ENCODE measurements around the gene GGT5.
"Not testable (repeated sequence)": the region's sequence is repeated elsewhere in the genome, so short reads cannot be mapped to it uniquely, and the experiment has no call there.

Gene GGT5

DNA sequence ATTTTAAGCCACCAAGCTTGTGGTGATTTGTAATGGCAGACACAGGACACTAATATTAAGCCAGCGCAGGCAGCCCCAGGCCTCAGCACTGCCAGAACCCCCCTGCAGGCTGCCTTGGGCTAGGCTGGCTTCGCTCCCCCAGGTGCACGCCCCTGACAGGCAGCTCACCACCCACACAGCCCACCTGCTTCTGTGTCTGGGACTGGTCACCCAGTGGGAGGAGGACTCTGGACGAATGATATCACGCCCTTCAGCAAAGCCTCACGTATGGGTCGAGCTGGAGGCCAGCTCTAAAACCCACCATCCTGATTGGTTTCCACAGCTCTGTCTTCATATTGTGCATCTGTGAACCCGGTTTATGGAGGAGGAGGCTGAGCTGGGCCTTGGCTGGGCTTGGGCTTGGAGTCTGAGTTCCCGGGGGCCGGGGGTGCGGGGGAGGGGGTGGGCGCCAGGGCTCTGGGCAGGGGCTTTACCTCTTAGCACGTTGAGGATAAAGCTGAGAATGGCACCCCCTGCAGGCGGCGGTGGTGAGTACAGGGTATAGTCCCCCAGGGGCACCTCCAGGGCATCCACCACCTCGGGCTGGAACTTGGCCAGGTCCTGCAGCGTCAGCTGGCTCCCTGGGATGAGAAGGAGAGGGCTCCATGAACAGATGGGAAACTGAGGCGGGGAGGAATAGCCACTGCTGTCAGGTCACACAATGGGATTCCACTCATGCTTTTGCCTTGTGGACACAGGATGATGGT is 13.8 kb downstream of the GGT5 start:
- DNase-seq = no peak

DNA sequence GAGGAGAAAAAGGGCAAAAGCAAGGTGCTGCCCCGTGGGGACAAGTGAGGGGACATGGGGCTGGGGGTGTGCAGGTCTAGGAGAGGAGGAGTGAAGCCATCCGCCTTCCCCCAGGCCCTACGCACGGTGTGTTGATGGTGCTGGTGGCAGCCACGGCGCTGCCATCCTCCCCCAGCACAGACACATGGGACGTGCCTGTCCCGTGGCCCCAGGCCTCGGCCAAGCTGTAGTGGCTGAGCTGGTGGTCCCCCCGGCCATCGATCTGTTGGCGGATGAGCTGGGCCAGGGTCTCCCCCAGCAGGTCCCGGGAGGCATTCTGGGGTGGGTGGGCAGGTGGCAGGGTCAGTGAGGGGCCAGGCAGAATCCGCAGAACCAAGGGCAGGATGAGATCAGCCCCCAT is 18.9 kb downstream of the GGT5 start:
- no peak for DNase-seq

DNA sequence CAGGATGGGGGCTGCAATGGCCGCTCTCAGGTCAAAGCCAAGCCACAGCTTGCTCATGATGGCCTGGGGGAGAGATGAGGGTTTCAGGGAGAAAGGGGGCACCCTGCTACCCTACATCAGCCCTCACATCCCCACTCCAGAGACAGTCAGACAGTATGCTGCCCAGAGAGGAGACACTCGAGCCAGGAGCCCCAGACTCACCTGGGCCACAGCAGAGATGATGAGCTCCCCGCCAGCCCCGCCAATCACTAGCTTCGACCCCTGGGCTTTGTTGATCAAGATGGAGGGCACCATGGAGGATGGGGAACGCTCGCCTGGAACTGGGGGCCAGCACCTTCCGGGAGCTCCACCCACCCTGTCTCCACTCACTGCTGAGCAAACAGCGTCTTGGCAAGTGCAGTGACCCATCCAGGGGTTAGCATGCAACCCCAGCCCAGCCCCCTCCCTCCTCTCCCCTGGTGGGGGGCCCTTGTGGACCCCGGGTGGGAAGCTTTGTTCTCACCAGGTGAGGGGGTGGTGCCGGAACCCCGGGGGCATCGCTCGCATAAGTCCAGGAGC is 19.8 kb downstream of the GGT5 start:
- no peak for DNase-seq

DNA sequence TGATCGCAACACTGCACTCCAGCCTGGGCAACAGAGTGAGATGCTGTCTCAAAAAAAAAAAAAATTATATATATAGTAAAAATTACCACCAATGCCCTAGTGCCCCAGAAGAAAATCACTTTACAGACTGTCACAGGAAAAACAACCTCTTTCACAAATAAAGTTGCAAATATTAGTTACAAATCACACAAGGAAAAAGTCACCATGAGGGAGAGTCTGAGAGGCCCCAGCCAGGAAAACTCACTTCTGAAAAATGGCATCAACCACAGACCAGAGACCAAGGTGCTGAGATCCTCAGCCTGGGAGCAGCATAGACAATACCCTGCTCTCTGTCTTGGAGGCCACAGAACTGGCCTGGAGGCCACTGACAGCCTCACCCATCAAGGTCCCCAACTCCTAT is 20.4 kb downstream of the GGT5 start:
- no peak for DNase-seq

DNA sequence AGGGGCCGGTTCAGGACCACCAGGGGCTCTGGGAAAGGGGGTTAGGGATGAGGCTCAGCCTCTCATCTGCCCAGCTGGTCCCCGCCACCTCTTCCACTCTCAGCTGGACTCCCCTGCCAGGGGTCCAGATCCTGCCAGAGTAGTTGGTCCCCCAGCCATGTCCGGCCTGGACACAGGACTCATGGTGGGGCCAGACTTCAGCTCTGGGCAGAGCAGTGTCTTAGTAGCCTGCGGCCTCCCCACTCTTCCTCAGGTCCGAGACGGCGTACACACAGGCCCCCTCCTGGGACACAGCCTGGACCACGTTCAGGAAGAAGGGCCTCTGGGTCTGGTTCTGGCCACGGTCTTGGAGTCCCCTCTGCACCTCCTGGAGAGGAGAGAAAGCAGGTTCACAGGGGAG is 25.1 kb downstream of the GGT5 start:
- no peak for DNase-seq

DNA sequence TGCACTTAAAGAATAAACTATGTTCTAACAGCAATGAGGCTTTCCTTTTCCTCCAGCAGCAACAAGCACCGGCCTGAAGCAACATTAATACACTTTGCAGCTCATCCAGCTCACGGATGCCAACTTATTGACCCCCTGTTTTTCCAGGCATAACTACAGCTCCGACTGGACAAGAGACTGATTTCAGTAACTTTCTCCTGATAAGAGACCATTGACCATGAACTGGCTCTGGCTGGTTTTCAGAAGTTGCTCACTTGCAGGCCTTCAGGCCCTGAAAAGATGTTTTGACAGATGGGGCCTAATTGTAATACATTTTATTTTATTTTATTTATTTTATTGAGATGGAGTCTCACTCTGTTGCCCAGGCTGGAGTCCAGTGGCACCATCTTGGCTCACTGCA is 27.5 kb downstream of the GGT5 start:
- DNase-seq = no peak

DNA sequence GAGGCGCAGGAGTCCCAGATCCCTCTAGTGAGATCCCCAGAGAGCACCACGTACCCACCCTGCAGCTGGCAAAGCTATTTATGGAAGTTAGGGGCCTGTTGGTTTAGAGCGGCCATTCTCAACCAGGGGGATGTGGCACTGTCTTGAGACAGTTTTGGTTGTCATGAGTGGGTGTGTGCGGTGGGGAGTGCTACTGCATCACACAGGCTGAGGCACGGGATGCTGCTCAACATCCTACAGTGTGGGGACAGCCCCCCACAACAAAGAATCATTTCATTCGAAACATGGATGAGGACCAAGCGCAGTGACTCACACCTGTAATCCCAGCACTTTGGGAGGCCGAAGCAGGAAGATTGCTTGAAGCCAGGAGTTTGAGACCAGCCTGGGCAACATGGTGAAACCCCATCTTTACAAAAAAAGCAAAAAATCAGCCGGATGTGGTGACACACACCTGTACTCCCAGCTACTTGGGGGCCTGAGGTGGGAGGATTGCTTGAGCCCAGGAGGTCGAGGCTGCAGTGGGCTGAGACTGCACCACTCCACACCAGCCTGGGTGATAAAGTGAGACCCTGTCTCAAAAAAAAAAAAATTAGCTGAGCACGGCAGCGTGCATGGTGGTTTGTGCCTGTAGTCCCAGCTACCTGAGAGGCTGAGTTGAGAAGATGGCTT is 28.2 kb downstream of the GGT5 start:
- no peak for DNase-seq

DNA sequence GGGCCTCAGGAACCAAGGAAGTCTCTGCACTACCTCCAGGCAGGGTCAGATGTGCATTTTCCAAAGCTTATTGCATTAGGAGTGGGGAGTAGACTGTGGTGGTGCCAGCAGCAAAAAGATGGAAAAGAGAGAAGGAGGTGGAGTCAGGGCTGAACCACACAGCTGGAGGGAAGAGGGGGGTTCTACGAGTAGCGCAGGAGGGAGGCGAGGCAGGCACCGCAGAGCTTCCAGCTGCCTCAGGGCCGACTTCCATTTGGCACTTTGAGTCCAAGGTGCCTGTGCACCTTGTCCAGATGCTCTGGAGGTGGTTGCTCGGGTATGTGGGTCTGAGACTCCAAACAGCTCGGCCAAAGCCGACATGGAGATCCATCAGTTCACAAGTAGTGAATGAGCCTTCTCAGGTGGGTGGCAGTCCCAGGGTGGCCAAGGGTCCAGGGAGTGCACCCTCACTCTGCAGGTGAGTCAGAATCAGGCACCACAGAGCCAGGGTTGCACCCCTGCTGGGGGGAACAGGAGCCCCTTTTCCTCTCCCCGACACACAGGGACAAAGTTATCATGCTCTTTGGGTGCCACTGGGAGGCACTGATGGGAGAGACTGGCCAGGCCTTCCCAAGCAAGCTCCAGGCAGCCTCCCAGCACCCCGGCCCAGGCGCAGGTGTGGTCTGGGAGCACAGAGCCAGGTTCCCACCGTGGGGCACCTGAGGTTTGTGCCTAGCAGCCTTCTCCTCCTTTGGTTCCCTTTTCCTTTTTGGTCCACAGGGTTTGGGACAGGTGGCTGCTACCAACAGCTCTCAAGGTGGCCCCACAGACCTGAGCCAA is 30.2 kb downstream of the GGT5 start:
- DNase-seq = no peak

DNA sequence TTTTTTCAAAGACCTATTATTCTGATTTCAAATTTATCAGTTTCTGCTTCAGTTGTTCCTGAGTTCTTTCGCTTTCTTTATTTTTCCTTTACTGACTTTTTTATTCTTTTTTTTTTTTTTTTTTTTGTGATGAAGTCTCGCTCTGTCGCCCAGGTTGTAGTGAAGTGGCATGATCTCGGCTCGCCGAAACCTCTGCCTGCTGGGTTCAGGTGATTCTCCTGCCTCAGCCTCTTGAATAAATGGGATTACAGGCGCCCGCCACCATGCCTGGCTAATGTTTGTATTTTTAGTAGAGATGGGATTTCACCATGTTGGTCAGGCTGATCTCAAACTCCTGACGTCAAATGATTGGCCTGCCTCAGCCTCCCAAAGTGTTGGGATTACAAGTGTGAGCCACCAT is 31.8 kb downstream of the GGT5 start:
- not testable (repeated sequence) for DNase-seq

DNA sequence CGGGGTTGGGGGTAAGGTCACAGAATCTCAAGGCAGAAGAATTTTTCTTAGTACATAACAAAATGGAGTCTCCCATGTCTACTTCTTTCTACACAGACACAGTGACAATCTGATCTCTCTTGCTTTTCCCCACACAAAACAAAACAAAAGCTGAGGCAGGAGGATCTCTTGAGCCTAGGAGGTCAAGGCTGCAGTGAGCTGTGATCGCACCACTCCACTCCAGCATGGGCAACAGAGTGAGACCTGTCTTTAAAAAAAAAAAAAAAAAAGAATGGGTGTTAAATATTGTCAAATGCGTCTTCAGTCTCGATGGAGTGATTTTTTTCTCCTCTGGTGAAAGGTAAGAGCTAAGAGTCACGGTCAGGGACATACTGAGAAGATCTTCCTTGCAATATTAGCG is 33.2 kb downstream of the GGT5 start:
- DNase-seq = not testable (repeated sequence)

DNA sequence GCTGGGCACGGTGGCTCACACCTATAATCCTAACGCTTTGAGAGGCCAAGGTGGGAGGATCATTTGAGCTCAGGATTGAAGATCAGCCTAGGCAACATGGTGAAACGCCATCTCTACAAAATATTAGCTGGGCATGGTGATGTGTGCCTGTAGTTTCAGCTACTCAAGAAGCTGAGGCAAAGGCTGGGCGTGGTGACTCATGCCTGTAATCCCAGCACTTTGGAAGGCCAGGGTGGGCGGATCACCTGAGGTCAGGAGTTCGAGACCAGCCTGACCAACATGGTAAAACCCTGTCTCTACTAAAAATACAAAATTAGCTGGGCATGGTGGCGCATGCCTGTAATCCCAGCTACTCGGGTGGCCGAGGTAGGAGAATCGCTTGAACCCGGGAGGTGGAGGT is 34.5 kb downstream of the GGT5 start:
- DNase-seq = not testable (repeated sequence)

DNA sequence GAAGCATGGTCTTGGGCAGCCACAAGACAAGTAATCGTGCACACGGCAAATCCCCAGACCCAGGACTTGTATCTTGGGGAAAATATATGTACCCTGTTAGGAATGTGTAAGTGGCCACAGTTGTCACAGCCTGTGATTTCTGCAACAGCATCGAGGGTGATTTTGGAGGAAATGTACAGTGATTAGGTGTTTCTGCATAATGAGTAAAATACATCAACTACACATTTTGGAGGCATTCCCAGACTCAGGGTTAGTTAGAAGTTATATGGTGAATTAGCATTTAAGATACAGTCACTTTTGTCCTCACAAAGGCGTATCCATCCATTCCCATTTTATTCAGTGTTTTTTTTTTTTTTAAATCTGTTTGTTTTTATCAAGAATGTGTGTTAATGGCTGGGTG is 35.2 kb downstream of the GGT5 start:
- no peak for DNase-seq

DNA sequence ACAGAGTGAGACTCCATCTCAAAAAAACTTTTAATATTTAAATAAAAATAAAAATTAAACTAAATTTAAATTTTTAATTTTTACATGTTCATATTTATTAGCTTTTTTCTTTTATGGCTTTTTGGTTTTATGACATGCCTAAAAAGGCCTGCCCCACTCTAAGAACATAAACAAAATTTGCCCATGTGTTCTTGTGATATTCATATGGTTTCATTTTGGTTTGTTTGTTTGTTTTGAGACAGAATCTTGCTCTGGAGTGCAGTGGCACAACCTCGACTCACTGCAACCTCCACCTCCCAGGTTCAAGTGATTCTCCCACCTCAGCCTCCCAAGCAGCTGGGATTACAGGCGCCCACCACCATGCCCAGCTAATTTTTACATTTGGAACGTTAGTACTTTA is 35.9 kb downstream of the GGT5 start:
- no peak for DNase-seq

DNA sequence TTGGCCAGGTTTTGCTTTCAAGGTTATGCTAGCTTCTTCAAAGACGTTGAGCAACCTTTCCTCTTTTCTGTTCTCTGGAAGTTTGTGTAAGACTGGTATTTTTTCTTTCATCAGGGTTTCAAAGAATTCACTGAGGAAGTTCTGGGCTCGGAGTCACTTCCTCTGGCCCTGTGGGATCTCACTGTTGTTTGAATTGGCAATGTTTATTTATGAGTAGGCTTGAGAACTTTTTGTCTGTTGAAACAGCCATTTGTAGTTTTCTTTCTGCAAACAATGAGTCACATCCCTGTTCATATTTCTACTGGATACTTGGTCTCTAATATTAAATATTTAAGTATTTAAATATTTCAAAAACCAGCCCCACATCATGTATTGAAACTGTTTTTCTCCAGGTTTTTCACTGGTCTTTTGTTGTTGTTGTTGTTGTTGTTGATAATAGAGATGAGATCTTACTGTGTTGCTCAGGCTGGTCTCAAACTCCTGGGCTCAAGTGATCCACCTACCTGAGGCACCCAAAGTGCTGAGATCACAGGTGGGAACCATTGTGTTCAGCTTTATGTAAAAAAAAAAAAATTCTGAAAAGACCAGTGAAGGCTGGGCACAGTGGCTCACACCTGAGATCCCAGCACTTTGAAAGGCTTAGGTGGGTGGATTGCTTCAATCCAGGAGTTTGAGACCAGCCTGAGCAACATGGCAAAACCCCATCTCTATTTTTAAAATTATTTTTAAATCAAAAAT is 36.7 kb downstream of the GGT5 start:
- peak; percentile 31 for DNase-seq

DNA sequence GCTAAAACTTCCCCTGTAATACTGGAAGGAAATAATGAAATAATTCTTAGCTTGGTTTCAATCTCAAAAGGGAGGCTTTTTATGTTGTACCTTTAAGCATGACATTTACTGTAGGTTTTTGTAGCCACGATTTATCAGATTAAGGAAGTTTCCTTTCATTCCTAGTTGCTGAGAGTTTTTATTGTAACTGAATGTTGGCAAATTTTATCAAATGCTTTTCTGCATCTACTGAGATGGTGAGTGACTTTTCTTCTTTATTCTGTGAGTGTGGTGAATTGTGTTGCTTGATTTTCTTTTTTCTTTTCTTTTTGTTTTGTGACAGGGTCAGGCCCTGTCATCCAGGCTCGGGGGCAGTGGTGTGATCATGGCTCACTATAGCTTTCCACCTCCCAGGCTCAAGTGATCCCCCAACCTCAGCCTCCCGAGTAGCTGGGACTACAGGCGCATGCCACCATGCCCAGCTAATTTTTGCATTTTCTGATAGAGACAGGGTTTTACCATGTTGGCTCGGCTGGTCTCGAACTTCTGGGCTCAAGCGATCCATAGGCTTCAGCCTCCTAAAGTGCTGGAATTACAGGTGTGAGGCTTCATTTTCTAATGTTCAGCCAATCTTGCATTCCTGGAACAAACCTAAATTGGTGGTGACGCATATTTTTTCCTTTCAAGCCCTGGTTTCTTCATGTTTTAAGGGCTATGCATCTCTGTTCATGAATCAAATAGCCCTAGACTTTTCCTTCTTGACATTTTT is 37.4 kb downstream of the GGT5 start:
- no peak for DNase-seq

DNA sequence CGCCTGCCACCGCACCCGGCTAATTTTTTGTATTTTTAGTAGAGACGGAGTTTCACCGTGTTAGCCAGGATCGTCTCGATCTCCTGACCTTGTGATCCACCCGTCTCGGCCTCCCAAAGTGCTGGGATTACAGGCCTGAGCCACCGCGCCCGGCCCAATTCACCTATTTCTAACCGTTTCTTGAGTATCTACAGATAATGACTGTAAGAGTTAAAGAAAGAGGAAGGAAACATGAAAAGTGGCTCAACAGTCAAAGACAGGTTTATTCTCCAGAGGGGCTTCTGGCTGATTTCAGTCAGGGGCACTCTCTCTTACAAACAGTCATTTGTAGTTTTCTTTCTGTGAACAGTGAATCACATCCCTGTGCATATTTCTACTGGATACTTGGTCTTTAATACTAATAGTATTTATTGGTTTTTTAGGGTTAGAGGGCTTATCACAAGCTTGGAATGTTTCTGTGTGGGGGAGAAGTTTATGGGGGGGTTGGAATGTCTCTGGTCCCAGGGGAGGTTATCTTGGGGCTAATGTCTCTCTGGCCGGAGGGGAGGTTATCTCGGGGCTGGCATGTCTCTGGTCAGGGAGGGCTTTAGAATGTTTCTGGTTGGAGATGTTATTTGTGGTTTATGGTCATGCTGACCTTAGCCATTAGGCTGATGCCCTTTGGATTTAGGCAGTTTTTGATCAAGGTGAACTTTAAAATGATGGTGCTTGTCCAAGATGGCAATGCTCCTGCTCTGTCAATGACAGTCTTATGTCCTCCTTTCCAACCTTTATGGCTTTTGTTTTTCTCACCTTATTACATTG is 38.2 kb downstream of the GGT5 start:
- not testable (repeated sequence) for DNase-seq

DNA sequence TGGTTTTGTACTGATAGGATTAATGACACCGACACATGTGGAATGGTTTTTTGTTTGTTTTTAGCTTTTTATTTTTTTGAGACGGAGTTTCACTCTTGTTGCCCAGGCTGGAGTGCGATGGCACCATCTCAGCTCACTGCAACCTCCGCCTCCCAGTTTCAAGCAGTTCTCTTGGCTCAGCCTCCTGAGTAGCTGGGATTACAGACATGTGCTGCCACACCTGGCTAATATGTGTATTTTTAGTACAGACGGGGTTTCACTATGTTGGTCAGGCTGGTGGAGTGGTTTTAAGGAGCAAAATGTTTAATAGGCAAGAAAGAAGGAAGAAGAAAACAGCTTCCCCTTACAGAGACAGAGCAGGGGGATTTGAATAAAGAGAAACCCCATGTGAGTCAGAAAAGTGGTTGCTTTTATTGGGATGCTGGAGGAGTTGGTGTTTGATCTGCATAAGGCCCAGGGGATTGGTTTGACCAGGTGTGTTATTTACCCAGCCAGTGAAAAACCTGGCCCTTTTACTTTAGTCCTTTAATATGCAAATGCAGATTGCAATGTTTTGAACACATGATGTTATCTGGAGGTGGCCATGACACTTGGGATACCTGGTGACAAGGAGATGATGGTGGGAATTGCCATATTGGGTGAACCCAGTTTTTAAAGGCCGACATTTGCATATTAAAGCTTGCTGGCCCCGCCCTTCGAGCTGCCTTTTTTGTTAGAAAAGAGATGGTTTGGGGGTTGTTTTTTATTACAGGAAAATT is 39.3 kb downstream of the GGT5 start:
- DNase-seq = no peak

DNA sequence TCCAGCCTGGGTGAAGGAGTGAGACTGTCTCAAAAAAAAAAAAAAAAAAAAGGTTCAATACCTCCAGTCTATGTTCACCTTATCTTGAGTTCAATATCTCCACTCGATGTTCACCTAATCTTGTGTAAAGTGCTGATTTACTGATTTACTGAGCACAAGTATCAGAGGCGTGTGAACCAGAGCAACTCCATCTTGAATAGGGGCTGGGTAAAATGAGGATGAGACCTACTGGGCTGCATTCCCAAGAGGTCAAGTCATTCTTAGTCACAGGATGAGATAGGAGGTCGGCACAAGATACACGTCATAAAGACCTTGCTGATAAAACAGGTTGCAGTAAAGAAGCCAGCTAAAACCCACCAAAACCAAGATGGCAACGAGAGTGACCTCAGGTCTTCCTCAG is 41.0 kb downstream of the GGT5 start:
- not testable (repeated sequence) for DNase-seq

DNA sequence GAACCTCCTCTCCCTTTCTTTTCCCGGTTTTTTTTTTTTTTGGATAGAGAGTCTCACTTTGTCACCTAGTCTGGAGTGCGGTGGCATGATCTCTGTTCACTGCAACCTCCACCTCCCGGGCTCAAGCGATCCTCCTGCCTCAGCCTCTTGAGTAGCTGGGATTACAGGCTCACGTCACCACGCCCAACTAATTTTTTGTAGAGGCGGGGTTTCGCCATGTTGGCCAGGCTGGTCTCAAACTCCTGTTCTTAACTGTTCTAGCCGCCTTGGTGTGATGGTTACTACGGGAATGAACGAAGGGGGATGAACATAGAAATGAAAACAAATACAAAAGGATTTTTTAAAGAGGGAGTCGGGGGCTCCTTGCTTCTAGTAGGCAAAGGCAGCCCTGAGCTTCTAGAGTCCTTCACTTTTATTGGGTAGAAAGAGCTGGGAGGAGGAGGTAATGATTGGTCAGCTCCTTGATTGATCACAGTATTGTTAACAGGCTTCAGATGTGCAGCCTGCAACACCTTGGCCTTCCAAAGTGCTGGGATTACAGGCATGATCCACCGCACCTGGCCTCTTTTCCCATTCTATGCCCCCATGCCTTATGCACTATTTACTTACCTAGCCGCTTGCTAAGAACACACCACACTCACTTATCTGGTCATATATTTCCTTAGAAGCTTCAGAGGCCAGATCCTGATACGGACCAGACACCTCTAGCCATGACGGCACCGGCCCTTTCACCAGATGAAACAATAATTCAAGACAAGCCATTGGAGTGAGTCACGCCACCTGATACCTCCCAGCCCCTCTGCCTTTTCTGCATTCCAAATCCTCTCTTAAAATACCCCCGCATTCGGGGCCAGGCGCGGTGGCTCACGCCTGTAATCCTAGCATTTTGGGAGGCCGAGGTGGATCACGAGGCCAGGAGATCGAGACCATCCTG is 42.9 kb downstream of the GGT5 start:
- no peak for DNase-seq
